Measurements from ENCODE around the gene BMP6.

The BMP6 gene

GRCh38 chr6:7761051-7761450, 35.2 kb downstream of the BMP6 start:
- Histone ChIP-seq H3K36me3 (replicated peaks; ENCODE audit: low read depth, low read length) (no peaks in the 10 kb centered on the region), H3K4me3 (ENCODE audit: low read length) (no peak overlapping the region), H3K4me1 (ENCODE audit: low read length) (peaks cover 5% of the 10 kb centered on the region; the same call in 1 of the 2 replicates), H3K79me2 (ENCODE audit: low read length) (no peaks in the 10 kb centered on the region), H2AFZ (ENCODE audit: low read depth, low read length) (no peak overlapping the region), H4K20me1 (ENCODE audit: insufficient read depth, low read length) (no peaks in the 10 kb centered on the region), H3K9me3 (ENCODE audit: insufficient read depth, low read length) (no peaks in the 10 kb centered on the region), H3K4me2 (ENCODE audit: low read length) (no peak overlapping the region), H3K27me3 (ENCODE audit: low read depth, low read length) (no peaks in the 10 kb centered on the region), H3K27ac (ENCODE audit: low read length) (no peak overlapping the region), H3K9ac (ENCODE audit: low read length) (no peak overlapping the region)
- TF ChIP-seq EZH2phosphoT487 (IDR thresholded peaks at IDR 0.05; ENCODE audit: low read depth) (no peak), CTCF (IDR thresholded peaks at IDR 0.05; ENCODE audit: low read depth, low read length) (no peak)

- Histone ChIP-seq H3K79me2 (ENCODE audit: low read length) (no peaks in the 10 kb centered on the region), H3K27ac (ENCODE audit: low read length) (no peak overlapping the region), H3K9ac (ENCODE audit: low read length) (no peak overlapping the region), H4K20me1 (ENCODE audit: insufficient read depth, low read length) (no peaks in the 10 kb centered on the region), H3K27me3 (ENCODE audit: low read depth, low read length) (no peaks in the 10 kb centered on the region), H3K36me3 (replicated peaks; ENCODE audit: low read depth, low read length) (no peaks in the 10 kb centered on the region), H3K4me3 (ENCODE audit: low read length) (no peak overlapping the region), H2AFZ (ENCODE audit: low read depth, low read length) (no peak overlapping the region), H3K9me3 (ENCODE audit: insufficient read depth, low read length) (no peaks in the 10 kb centered on the region), H3K4me1 (ENCODE audit: low read length) (peaks cover 5% of the 10 kb centered on the region; the same call in 1 of the 2 replicates), H3K4me2 (ENCODE audit: low read length) (no peak overlapping the region)
- TF ChIP-seq CTCF (IDR thresholded peaks at IDR 0.05; ENCODE audit: low read depth, low read length) (no peak), EZH2phosphoT487 (IDR thresholded peaks at IDR 0.05; ENCODE audit: low read depth) (no peak)
Observed at GRCh38 chr6:7762760-7763159, 36.9 kb downstream of the BMP6 start.

- no peak overlapping the region for H3K4me2 ChIP-seq (ENCODE audit: low read length)
- H3K9me3 ChIP-seq (ENCODE audit: insufficient read depth, low read length) = no peaks in the 10 kb centered on the region
- H2AFZ ChIP-seq (ENCODE audit: low read depth, low read length) = no peak overlapping the region
- no peaks in the 10 kb centered on the region for H3K27me3 ChIP-seq (ENCODE audit: low read depth, low read length)
- no peak overlapping the region for H3K27ac ChIP-seq (ENCODE audit: low read length)
- no peaks in the 10 kb centered on the region for H3K79me2 ChIP-seq (ENCODE audit: low read length)
- no peak for TF ChIP-seq CTCF (IDR thresholded peaks at IDR 0.05; ENCODE audit: low read depth, low read length)
- TF ChIP-seq EZH2phosphoT487 (IDR thresholded peaks at IDR 0.05; ENCODE audit: low read depth) = no peak
- H3K4me3 ChIP-seq (ENCODE audit: low read length) = no peak overlapping the region
- no peaks in the 10 kb centered on the region for H3K36me3 ChIP-seq (replicated peaks; ENCODE audit: low read depth, low read length)
- H3K4me1 ChIP-seq (ENCODE audit: low read length) = peaks cover 5% of the 10 kb centered on the region; the same call in 1 of the 2 replicates
- no peaks in the 10 kb centered on the region for H4K20me1 ChIP-seq (ENCODE audit: insufficient read depth, low read length)
- H3K9ac ChIP-seq (ENCODE audit: low read length) = no peak overlapping the region
Observed at GRCh38 chr6:7763881-7764280, 38.0 kb downstream of the BMP6 start.

- Histone ChIP-seq H3K9ac (ENCODE audit: low read length) (no peak overlapping the region), H3K27me3 (ENCODE audit: low read depth, low read length) (no peaks in the 10 kb centered on the region), H3K4me2 (ENCODE audit: low read length) (no peak overlapping the region), H4K20me1 (ENCODE audit: insufficient read depth, low read length) (no peaks in the 10 kb centered on the region), H3K4me1 (ENCODE audit: low read length) (no peaks in the 10 kb centered on the region), H3K9me3 (ENCODE audit: insufficient read depth, low read length) (no peaks in the 10 kb centered on the region), H2AFZ (ENCODE audit: low read depth, low read length) (no peak overlapping the region), H3K4me3 (ENCODE audit: low read length) (no peak overlapping the region), H3K36me3 (replicated peaks; ENCODE audit: low read depth, low read length) (no peaks in the 10 kb centered on the region), H3K79me2 (ENCODE audit: low read length) (no peaks in the 10 kb centered on the region), H3K27ac (ENCODE audit: low read length) (no peak overlapping the region)
- TF ChIP-seq EZH2phosphoT487 (IDR thresholded peaks at IDR 0.05; ENCODE audit: low read depth) (no peak), CTCF (IDR thresholded peaks at IDR 0.05; ENCODE audit: low read depth, low read length) (no peak)
Observed at GRCh38 chr6:7765575-7766325, 39.9 kb downstream of the BMP6 start.

All from OCI-LY3 (cell line).